ENCODE measurements around the gene CD46.
"Not testable (repeated sequence)": the region's sequence is repeated elsewhere in the genome, so short reads cannot be mapped to it uniquely, and the experiment has no call there.

CD46 gene

GRCh38 chr1:207752456-207752998 lies 673 bp downstream of the CD46 start:
- DNase-seq: peak; percentile 15

- DNase-seq: no peak
Measured at GRCh38 chr1:207753611-207754010, 1.8 kb downstream of the CD46 start.

GRCh38 chr1:207754011-207754410 lies 2.2 kb downstream of the CD46 start:
- no peak for DNase-seq

GRCh38 chr1:207754974-207755700 lies 3.3 kb downstream of the CD46 start:
- no peak for DNase-seq

GRCh38 chr1:207755846-207756693 lies 4.2 kb downstream of the CD46 start:
- no peak for DNase-seq

- DNase-seq: no peak
Measured at GRCh38 chr1:207762622-207763021, 10.8 kb downstream of the CD46 start.

GRCh38 chr1:207763091-207763490 lies 11.2 kb downstream of the CD46 start:
- DNase-seq: no peak

- DNase-seq: no peak
Measured at GRCh38 chr1:207763972-207764371, 12.1 kb downstream of the CD46 start.

GRCh38 chr1:207766569-207766968 lies 14.7 kb downstream of the CD46 start:
- DNase-seq: no peak

- DNase-seq: not testable (repeated sequence)
Measured at GRCh38 chr1:207770514-207770913, 18.7 kb downstream of the CD46 start.

GRCh38 chr1:207776045-207776444 lies 24.2 kb downstream of the CD46 start:
- DNase-seq: not testable (repeated sequence)

GRCh38 chr1:207777412-207777811 lies 25.6 kb downstream of the CD46 start:
- DNase-seq: not testable (repeated sequence)

GRCh38 chr1:207779008-207779407 lies 27.2 kb downstream of the CD46 start:
- DNase-seq: no peak

GRCh38 chr1:207781312-207781711 lies 29.5 kb downstream of the CD46 start:
- no peak for DNase-seq

GRCh38 chr1:207787776-207788175 lies 35.9 kb downstream of the CD46 start:
- DNase-seq: no peak

- no peak for DNase-seq
Measured at GRCh38 chr1:207789386-207789785, 37.5 kb downstream of the CD46 start.

GRCh38 chr1:207789792-207790787 lies 38.2 kb downstream of the CD46 start:
- DNase-seq: no peak

- DNase-seq: no peak
Measured at GRCh38 chr1:207791290-207791689, 39.4 kb downstream of the CD46 start.

- no peak for DNase-seq
Measured at GRCh38 chr1:207793327-207793726, 41.5 kb downstream of the CD46 start.

GRCh38 chr1:207794861-207795260 lies 43.0 kb downstream of the CD46 start:
- no peak for DNase-seq

GRCh38 chr1:207797229-207797973 lies 45.5 kb downstream of the CD46 start:
- DNase-seq: peak; percentile 79

GRCh38 chr1:207798847-207799246 lies 47.0 kb downstream of the CD46 start:
- peak; percentile 40 for DNase-seq

All from CD4-positive, alpha-beta T cell treated with Interleukin-17A for 1 hour (primary cell).